ENCODE results near the gene NAP1L4.

The NAP1L4 gene

DNA sequence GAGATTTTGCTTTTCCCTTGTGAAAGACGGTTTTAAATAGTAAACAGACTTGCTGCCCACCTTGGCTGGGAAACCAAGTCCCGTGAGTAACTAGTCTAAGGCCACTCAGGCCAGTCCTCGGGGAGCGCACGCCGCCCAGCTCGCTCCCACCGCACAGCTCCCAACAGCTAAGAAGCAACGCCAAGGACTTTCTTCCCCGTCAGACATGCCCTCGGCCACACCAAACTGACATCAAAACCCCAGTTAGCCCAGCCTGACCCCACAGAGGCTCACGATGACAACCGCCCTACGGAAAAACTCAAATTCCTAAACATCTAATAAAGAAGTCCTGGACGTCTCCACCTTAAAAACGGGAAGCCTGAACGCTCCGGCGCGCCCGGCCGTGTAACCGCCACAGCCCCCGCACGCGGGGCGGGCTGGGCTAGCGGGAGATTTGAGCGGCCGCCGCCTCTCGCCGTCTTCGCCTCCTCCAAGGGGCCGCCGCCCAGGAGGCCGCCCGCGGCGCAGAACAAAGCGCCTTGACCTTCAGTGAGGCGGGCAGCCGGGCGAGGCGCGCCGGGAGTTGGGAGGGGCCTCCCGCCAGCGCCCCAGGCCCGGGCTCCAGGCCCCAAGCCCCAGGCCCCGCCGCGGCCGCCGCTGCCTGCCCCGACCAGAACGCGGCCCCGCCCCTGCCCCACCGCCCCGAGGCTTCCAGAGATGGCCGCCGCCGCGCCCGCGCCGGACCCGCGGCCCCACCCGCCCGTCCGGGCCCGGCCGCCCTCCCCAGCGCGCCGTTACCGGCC lies 486 bp downstream of the NAP1L4 start:
- DNase-seq, result no peak

DNA sequence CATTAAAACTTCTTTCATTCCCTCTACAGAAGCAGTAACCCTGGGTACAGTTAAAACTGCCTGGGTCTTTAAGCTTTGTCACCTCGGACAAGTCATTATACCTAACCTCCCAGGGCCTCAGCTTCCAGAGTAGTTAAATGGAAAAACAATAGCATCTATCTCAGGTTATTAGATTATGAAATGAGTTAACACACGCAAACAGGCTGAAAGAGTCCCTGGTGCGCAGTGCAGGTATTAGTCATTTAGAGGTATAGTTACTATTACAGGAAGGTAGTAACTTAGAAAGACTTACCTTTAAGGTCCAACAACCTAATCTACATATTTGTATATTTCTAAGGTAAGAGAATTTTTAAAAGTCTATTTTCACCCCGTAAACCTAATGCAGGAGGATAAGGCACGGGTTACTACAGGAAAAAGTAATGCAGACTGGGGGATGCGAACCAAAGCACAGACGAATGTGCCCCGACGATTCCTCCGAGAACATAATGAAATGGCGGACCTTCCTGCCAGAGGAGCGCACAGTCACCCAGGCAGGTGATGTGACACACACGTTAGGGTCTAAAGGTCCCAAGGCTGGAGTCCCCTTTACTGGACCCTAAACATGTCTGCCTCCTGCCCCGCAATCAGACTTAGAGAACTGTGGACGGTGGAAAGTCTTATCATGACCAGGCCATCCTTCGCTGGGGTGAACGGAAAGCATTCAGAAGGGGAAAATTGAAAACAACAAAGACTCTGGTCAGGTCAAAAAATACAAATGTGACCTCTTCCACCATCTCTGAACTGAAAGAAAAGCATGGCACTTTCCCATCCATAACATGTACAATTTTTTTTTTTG lies 1.3 kb downstream of the NAP1L4 start:
- peak; percentile 14 for DNase-seq

DNA sequence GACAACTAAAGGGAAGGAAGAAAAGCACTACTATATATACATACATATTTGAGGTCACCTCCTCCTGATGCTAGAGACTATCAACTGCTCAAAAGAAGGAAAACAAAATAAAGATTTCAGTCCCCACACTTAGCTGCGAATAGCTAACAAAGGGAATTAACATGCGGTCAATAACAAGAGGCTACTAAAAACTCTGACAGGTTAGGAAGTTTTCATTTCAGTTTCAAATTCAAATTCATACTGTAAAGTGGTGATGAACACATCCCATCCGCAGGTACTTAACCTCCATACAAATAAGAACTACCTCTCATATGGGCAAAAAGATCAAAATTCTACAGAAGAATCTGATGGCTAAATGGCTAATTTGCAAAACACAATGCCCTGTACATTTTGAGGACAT lies 2.6 kb downstream of the NAP1L4 start:
- DNase-seq, result no peak

DNA sequence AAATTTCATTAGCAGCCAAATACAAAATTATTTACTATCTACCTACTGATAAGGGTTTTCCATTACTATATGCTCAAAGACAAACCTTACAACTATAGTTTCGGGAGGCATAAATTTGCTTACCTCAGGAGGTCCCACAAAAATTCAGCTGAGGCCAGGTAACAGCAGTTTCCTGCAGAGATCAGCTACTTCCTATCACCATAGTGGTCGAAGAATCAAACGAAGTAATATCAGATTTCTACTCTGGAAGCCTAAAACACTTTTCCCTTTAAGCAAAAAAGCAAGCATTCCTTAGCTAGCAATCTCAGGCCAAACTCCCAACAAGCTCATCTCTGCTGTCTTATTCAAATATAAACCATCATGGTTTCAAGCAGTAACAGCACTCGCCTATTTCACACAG lies 3.1 kb downstream of the NAP1L4 start:
- DNase-seq, result no peak

DNA sequence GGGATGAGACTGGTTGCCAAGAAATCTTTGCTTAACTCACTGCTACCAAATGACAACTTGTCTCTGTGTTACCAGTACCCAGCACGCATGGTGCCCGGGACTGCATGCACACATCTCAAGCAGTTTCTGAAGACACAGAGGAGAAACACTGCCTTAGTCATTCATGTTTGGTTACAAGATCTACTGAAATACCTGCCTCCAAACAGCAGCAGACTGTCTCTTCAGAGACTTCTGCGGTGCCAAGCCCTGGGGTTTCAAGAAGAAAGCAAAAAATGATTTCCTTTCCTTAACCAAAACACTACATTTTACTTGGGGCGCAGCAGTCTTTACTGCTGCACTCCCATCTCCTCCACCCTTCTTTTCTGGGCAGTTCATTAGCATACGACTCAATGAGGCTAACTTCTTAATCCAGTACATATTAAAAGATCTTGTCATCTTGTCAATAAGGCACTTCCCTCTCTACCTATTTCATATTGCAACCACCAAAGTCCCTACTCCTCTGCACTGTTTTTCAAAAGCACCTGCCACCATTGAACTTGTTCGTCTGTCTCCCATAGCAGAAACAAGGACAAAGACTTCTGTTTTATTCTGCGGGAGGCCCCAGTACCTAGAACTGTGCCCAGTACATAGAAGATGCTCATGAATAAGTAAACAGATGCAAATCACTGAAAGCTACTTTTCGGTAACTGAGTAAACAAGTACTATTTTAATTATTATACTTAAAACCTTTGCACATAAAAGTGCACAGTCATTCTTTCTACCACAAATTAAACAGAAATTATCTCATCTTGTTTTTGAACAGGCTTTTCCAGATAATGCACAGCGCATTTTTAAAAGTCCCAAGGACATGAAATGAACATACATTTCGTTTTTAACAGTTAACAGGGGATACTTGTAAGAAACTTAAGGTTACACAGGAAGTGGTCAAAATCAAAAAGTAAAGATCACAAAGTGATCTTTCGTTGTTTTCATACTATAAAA lies 4.0 kb downstream of the NAP1L4 start:
- DNase-seq, result no peak

GRCh38 chr11:2983908-2984307 lies 8.2 kb downstream of the NAP1L4 start:
- no peak for DNase-seq

- no peak for DNase-seq
Measured at GRCh38 chr11:2982214-2982613, 9.9 kb downstream of the NAP1L4 start.

- no peak for DNase-seq
Measured at GRCh38 chr11:2981130-2981529, 11.0 kb downstream of the NAP1L4 start.

GRCh38 chr11:2980168-2980840 lies 11.8 kb downstream of the NAP1L4 start:
- no peak for DNase-seq

DNA sequence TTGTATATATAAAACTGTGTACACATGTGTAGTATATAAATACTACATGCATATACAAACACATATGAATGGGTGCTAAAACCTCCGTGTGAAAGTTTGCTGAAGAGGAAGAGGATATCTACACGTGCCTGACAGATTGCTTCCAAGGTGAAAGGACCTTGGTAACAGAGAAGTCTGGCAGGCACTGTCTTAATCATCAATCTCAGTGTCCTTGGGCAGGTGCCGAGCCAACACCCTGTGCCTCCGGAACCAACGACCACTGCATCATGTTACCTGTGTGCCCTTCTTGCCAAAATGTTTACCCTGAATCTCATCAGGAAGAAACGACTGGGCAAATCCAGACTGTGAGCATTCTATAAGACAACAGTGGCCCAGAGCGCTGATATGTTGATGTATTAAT lies 15.0 kb downstream of the NAP1L4 start:
- DNase-seq, result no peak

- no peak for DNase-seq
Measured at GRCh38 chr11:2976294-2977063, 15.7 kb downstream of the NAP1L4 start.

GRCh38 chr11:2975594-2975993 lies 16.5 kb downstream of the NAP1L4 start:
- no peak for DNase-seq

GRCh38 chr11:2974272-2974671 lies 17.9 kb downstream of the NAP1L4 start:
- no peak for DNase-seq

- no peak for DNase-seq
Measured at GRCh38 chr11:2968341-2968900, 23.7 kb downstream of the NAP1L4 start.

DNA sequence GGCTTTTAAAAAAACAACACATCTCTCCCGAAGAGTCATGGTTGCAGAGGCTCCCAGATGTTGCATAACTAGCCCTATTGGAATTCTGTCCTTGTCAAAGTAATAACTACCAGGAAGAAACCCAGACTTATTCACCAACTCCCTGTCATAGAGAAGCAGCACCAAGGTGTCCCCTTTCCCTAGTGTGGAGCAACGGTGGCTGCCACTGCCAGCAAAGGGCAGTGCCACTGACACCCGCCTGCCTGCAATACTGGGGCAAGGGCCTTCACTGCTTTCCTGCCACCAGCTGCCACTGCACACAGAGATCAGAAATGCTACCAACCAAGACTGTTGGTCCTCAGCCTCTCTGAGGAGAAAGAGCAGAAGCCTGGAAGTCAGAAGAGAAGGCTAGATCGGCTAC lies 27.3 kb downstream of the NAP1L4 start:
- no peak for DNase-seq

DNA sequence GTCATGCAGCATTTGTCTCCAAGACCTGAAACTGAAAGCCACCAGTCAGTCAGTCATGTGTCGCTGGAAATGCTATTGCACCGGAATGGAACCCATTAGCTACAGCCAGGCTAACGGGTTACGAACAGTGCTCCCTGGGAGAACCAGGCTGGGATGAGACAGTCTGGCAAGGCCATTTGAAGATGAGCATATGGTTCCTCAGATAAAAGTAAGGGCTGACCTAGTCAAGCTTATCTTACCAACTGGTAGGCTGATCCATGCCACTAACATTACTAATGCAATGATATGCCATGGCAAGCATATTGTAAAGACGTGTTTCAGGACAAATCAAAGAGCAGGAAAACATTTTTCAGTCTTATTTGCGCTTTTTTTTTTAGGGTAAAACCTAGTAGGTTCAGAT lies 28.4 kb downstream of the NAP1L4 start:
- DNase-seq, result no peak

GRCh38 chr11:2963112-2963754 lies 28.9 kb downstream of the NAP1L4 start:
- no peak for DNase-seq

DNA sequence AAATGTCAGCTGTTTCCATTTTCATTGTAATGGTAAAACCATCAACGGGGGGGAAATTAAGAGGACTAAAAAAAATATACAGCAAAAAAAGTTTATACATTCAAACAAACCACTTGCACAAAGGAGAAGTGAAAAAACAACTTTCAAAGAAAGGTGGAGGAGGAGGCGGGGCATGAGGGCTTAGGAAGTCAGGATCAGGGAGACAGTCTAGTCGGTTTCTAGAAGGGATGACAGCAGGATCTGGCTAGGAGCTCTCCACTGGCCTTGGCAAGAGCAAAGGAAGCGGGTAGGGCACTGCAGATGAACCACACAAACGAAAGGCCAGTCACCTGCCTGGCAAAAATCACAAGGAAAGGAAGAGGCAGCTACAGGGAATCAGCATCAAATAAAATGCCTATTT lies 31.0 kb downstream of the NAP1L4 start:
- no peak for DNase-seq

- no peak for DNase-seq
Measured at GRCh38 chr11:2960139-2960538, 32.0 kb downstream of the NAP1L4 start.

DNA sequence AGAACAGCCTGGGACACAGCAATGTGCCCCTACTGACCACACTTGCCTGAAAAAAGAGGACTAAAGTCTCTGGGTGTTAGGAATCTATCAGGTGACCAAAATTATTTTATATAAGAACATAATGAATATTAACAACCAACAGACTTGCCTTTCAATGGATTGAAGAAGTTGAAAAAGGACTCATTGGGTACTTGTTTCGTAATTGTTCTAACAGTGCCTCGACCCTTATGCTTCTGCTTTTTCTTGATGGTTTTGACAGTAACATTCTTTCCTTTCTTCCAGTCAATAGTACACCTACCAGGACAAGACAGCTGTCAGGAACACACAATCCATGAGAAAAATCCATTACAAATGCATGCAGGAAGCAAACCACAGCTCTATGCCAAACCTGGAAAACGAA lies 33.9 kb downstream of the NAP1L4 start:
- DNase-seq, result no peak
